Thyroid gland (tissue), 4 donors: ENCODE measurements around the gene SRGAP1.

Source experiments
- CTCF ChIP-seq, 6 experiments: fragments of 200-600 bp in 3 of 6; fragments of 450-650 bp in 3 of 6; sonication (generic) in 3 of 6; IDR thresholded peaks; one replicate each; pipeline ENCODE4 v1.5.1; 2016 to 2019; ENCODE audit warnings: antibody characterized with exemption in 6 of 6, mild to moderate bottlenecking in 2 of 6, inconsistent platforms in 1 of 6, moderate library complexity in 1 of 6
- POLR2A ChIP-seq, 2 donors: fragments of 450-650 bp; IDR thresholded peaks; one replicate each; pipeline ENCODE4 v1.6.1; 2017; ENCODE audit warnings: antibody characterized with exemption in 2 of 2, mild to moderate bottlenecking in 2 of 2, moderate library complexity in 1 of 2

- TF ChIP-seq CTCF (IDR thresholded peaks at IDR 0.05) (no peak), POLR2A (IDR thresholded peaks at IDR 0.05) (no peak)
Observed at GRCh38 chr12:64160711-64161060, 316.2 kb downstream of the SRGAP1 start.
